Measurements from ENCODE around the gene DDI1. TPM values are rescaled to one million over a fixed set of nuclear protein-coding genes. Genes with fewer than 3 reads are reported as not detected.

DDI1 gene
- total and polyA plus RNA-seq, 2 of the 4 experiments (the other 2 are of a cell fraction), result not detected

DNA sequence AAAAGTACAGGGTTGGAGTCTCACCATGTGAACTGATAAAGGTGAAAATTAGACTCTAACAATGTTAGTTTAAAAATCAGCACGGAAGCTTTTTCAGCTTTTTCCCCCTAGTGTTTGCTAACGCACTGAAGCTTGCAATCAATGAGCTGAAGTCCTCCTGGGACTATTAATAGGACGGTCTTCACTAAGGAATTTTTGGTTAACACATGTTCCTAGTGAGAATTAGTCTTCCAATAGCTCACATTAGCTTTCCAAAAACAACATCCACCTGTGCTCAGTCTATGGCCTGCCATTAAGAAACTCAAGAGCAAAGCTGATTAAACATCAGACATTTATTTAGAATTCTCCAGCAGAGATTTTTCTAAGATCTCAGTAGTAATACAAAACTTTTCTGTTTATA, 26.7 kb upstream of the DDI1 start:
- no peak overlapping the region for H4K8ac ChIP-seq (ENCODE audit: low read depth in 2 of 2, low read length in 2 of 2)
- POLR2A ChIA-PET (ENCODE audit: unreplicated experiment), result no interaction called here

More for the DNA sequence above, 26.7 kb upstream of the DDI1 start:
- intact Hi-C loops (cut with micrococcal nuclease) (no loop called here), in situ Hi-C loops (cut with MboI; ENCODE audit: low sequenced_read_pairs) (no loop called here), dilution Hi-C loops (cut with HindIII; ENCODE audit: low sequenced_read_pairs, unreplicated experiment) (no loop called here)
- Histone ChIP-seq H3K9me1 (ENCODE audit: insufficient read depth, low read length) (no peaks in the 10 kb centered on the region), H3K27me3 (ENCODE audit: control insufficient read depth, insufficient read depth, low read length) (no peaks in the 10 kb centered on the region), H2BK20ac (ENCODE audit: low read depth, low read length) (no peak overlapping the region), H2BK120ac (ENCODE audit: low read depth, low read length) (no peak overlapping the region), H2AK9ac (replicated peaks; ENCODE audit: low read depth, low read length, poor library complexity) (no peak overlapping the region), H3K23ac (ENCODE audit: low read depth, low read length) (no peak overlapping the region), H4K20me1 (ENCODE audit: insufficient read depth, low read length) (no peaks in the 10 kb centered on the region), H3K9me3 (ENCODE audit: control insufficient read depth, insufficient read depth, low read length) (no peaks in the 10 kb centered on the region), H2BK5ac (ENCODE audit: low read depth, low read length, poor library complexity, severe bottlenecking) (no peak overlapping the region), H3K14ac (replicated peaks; ENCODE audit: low read depth, low read length) (no peak overlapping the region), H3K4me2 (ENCODE audit: low read depth, low read length) (no peak overlapping the region), H3K36me3 (ENCODE audit: control insufficient read depth, insufficient read depth, low read length) (no peaks in the 10 kb centered on the region), H3K18ac (ENCODE audit: low read depth, low read length) (no peak overlapping the region), H3K79me1 (ENCODE audit: low read depth in 1 of 2, low read length in 2 of 2) (no peaks in the 10 kb centered on the region), H4K5ac (ENCODE audit: low read depth, low read length) (no peak overlapping the region), H3K4ac (ENCODE audit: low read depth, low read length) (no peak overlapping the region), H4K91ac (ENCODE audit: insufficient read depth, low read depth, low read length) (no peak overlapping the region), H2AFZ (replicated peaks; ENCODE audit: low read length, poor library complexity) (no peak overlapping the region), H2BK15ac (ENCODE audit: low read depth, low read length) (no peak overlapping the region), H2AK5ac (ENCODE audit: low read depth, low read length) (no peak overlapping the region), H3K9ac (ENCODE audit: low read depth, low read length) (no peak overlapping the region), H3K4me1 (ENCODE audit: control insufficient read depth, insufficient read depth, low read length) (peaks cover 5% of the 10 kb centered on the region), H3K56ac (ENCODE audit: extremely low read depth, insufficient read depth, low read length) (no peak overlapping the region), H3K4me3 (ENCODE audit: insufficient read depth, low read depth, low read length) (no peak overlapping the region), H3K27ac (ENCODE audit: insufficient read depth, low read length) (no peak overlapping the region)
- no peak for DNase-seq
- ATAC-seq (ENCODE audit: low read depth), result no peak
- no TSS peak for BruUV-seq (replicated peaks)
- WGBS, 2 experiments (ENCODE audit: extremely low coverage in 2 of 2, insufficient read length in 1 of 2), result no CpG with 5 or more reads among the region's 3 CpGs
- CTCF ChIA-PET, result no interaction called here
- no peak for TF ChIP-seq BHLHE40 (IDR thresholded peaks at IDR 0.05; ENCODE audit: low read depth, low read length)
- TF ChIP-seq FOS (IDR thresholded peaks at IDR 0.05; ENCODE audit: low read depth, low read length), result no peak
- no peak for TF ChIP-seq RFX5 (IDR thresholded peaks at IDR 0.05; ENCODE audit: low read depth, low read length)
- no peak for TF ChIP-seq POLR2A (IDR thresholded peaks at IDR 0.05; ENCODE audit: low read depth, low read length)
- TF ChIP-seq NFE2L2 (IDR thresholded peaks at IDR 0.05; ENCODE audit: low read depth, low read length), result no peak
- no peak for TF ChIP-seq CHD1 (IDR thresholded peaks at IDR 0.05; ENCODE audit: low read depth, low read length)
- TF ChIP-seq, protein P1, sequence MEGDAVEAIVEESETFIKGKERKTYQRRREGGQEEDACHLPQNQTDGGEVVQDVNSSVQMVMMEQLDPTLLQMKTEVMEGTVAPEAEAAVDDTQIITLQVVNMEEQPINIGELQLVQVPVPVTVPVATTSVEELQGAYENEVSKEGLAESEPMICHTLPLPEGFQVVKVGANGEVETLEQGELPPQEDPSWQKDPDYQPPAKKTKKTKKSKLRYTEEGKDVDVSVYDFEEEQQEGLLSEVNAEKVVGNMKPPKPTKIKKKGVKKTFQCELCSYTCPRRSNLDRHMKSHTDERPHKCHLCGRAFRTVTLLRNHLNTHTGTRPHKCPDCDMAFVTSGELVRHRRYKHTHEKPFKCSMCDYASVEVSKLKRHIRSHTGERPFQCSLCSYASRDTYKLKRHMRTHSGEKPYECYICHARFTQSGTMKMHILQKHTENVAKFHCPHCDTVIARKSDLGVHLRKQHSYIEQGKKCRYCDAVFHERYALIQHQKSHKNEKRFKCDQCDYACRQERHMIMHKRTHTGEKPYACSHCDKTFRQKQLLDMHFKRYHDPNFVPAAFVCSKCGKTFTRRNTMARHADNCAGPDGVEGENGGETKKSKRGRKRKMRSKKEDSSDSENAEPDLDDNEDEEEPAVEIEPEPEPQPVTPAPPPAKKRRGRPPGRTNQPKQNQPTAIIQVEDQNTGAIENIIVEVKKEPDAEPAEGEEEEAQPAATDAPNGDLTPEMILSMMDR (conservative IDR thresholded peaks at IDR 0.05; ENCODE audit: low read depth, low read length), result no peak
- TF ChIP-seq MXI1 (IDR thresholded peaks at IDR 0.05; ENCODE audit: borderline replicate concordance, low read depth, low read length), result no peak
- no peak for TF ChIP-seq RCOR1 (IDR thresholded peaks at IDR 0.05; ENCODE audit: insufficient replicate concordance, low read length)
- TF ChIP-seq MAFK (IDR thresholded peaks at IDR 0.05; ENCODE audit: low read depth, low read length), result no peak
- TF ChIP-seq MAZ (IDR thresholded peaks at IDR 0.05; ENCODE audit: borderline replicate concordance, low read depth, low read length), result no peak
- TF ChIP-seq, protein P2, sequence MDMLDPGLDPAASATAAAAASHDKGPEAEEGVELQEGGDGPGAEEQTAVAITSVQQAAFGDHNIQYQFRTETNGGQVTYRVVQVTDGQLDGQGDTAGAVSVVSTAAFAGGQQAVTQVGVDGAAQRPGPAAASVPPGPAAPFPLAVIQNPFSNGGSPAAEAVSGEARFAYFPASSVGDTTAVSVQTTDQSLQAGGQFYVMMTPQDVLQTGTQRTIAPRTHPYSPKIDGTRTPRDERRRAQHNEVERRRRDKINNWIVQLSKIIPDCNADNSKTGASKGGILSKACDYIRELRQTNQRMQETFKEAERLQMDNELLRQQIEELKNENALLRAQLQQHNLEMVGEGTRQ (IDR thresholded peaks at IDR 0.05; ENCODE audit: low read depth, low read length), result no peak
- TF ChIP-seq, protein P3, sequence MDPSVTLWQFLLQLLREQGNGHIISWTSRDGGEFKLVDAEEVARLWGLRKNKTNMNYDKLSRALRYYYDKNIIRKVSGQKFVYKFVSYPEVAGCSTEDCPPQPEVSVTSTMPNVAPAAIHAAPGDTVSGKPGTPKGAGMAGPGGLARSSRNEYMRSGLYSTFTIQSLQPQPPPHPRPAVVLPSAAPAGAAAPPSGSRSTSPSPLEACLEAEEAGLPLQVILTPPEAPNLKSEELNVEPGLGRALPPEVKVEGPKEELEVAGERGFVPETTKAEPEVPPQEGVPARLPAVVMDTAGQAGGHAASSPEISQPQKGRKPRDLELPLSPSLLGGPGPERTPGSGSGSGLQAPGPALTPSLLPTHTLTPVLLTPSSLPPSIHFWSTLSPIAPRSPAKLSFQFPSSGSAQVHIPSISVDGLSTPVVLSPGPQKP (IDR thresholded peaks at IDR 0.05; ENCODE audit: borderline replicate concordance, low read depth, low read length), result no peak

All from IMR-90 (cell line).